MM.1S (cell line): ENCODE results near the gene RHOC.
"Not testable (repeated sequence)": the region's sequence is repeated elsewhere in the genome, so short reads cannot be mapped to it uniquely, and the experiment has no call there.

ENCODE experiments used
- DNase-seq: peaks from one replicate; pipeline ENCODE4 v3.0.0-alpha.2; 2015
- H2AFZ ChIP-seq: fragments of 300-600 bp; sonication (generic); 2 replicates; pipeline ENCODE4 v1.6.0; 2016; ENCODE audit warnings: antibody characterized with exemption, low read length
- H3F3A ChIP-seq: fragments of 300-600 bp; sonication (generic); 2 replicates; pipeline ENCODE4 v1.6.1; 2016; ENCODE audit warnings: mild to moderate bottlenecking, antibody characterized with exemption, low read length, moderate library complexity, mixed read lengths; ENCODE audit not compliant: insufficient read depth
- H3K27ac ChIP-seq: fragments of 300-600 bp; sonication (generic); 2 replicates; pipeline ENCODE4 v1.5.1; 2016; ENCODE audit warnings: mild to moderate bottlenecking, low read length
- H3K27me3 ChIP-seq: fragments of 300-600 bp; sonication (generic); replicated peaks from 2 replicates; pipeline ENCODE4 v1.6.0; 2016; ENCODE audit warnings: low read length; ENCODE audit not compliant: insufficient read depth
- H3K36me3 ChIP-seq: fragments of 300-600 bp; sonication (generic); replicated peaks from 2 replicates; pipeline ENCODE4 v1.6.1; 2016; ENCODE audit warnings: mild to moderate bottlenecking, low read length, mixed read lengths; ENCODE audit not compliant: insufficient read depth
- H3K4me1 ChIP-seq: fragments of 300-600 bp; sonication (generic); 2 replicates; pipeline ENCODE4 v1.6.1; 2016; ENCODE audit warnings: low read length, mixed read lengths
- H3K4me2 ChIP-seq: fragments of 300-600 bp; sonication (generic); 2 replicates; pipeline ENCODE4 v1.6.0; 2016; ENCODE audit warnings: low read depth, low read length
- H3K4me3 ChIP-seq: fragments of 300-600 bp; sonication (generic); 2 replicates; pipeline ENCODE4 v1.5.1; 2016; ENCODE audit warnings: low read length, mixed read lengths
- H3K79me2 ChIP-seq: fragments of 300-600 bp; sonication (generic); 2 replicates; pipeline ENCODE4 v1.6.1; 2016; ENCODE audit warnings: mixed run types, low read length, mixed read lengths
- H3K9ac ChIP-seq: fragments of 300-600 bp; sonication (generic); 2 replicates; pipeline ENCODE4 v1.6.1; 2016; ENCODE audit warnings: low read length, mixed read lengths
- H3K9me2 ChIP-seq: fragments of 300-600 bp; sonication (generic); replicated peaks from 2 replicates; pipeline ENCODE4 v1.6.1; 2016; ENCODE audit warnings: mild to moderate bottlenecking, low read length, mixed read lengths; ENCODE audit not compliant: insufficient read depth
- H3K9me3 ChIP-seq: fragments of 300-600 bp; sonication (generic); replicated peaks from 2 replicates; pipeline ENCODE4 v1.6.1; 2016; ENCODE audit warnings: mild to moderate bottlenecking, low read length, mixed read lengths; ENCODE audit not compliant: insufficient read depth
- H4K20me1 ChIP-seq: fragments of 300-600 bp; sonication (generic); 2 replicates; pipeline ENCODE4 v1.6.1; 2016; ENCODE audit warnings: mild to moderate bottlenecking, low read length, moderate library complexity, mixed read lengths; ENCODE audit not compliant: insufficient read depth
- CTCF ChIP-seq: fragments of 300-600 bp; sonication (generic); IDR thresholded peaks from 2 replicates; pipeline ENCODE4 v1.5.1; 2016; ENCODE audit warnings: antibody characterized with exemption, low read length, mixed read lengths
- EZH2 ChIP-seq: fragments of 300-600 bp; sonication (generic); optimal IDR thresholded peaks from 2 replicates; pipeline ENCODE3; 2017; ENCODE audit warnings: low read depth, mild to moderate bottlenecking, antibody characterized with exemption, low read length, mixed read lengths
- EZH2phosphoT487 ChIP-seq: fragments of 300-600 bp; sonication (generic); IDR thresholded peaks from 2 replicates; pipeline ENCODE4 v1.6.1; 2018; ENCODE audit warnings: antibody characterized with exemption, low read length

Gene RHOC

GRCh38 chr1:112735752-112736151, 28.8 kb upstream of the RHOC start:
- TF ChIP-seq EZH2 (no peak), EZH2phosphoT487 (no peak), CTCF (no peak)
- H3K9ac ChIP-seq: no peak overlapping the region
- no peak overlapping the region for H2AFZ ChIP-seq
- H3K4me3 ChIP-seq: no peak overlapping the region
- H3K9me3 ChIP-seq: no peaks in the 10 kb centered on the region
- H3K4me1 ChIP-seq: no peaks in the 10 kb centered on the region
- no peaks in the 10 kb centered on the region for H3F3A ChIP-seq
- no peak overlapping the region for H3K4me2 ChIP-seq
- DNase-seq: no peak
- no peak overlapping the region for H3K27ac ChIP-seq
- no peaks in the 10 kb centered on the region for H3K9me2 ChIP-seq
- H3K27me3 ChIP-seq: no peaks in the 10 kb centered on the region; the same call in 1 of the 2 replicates
- H3K36me3 ChIP-seq: no peaks in the 10 kb centered on the region
- H4K20me1 ChIP-seq: no peaks in the 10 kb centered on the region
- H3K79me2 ChIP-seq: no peaks in the 10 kb centered on the region

GRCh38 chr1:112731451-112731850, 24.5 kb upstream of the RHOC start:
- Histone ChIP-seq H3F3A (no peaks in the 10 kb centered on the region), H3K9ac (no peak overlapping the region), H3K27ac (no peak overlapping the region), H3K79me2 (no peaks in the 10 kb centered on the region), H3K36me3 (no peaks in the 10 kb centered on the region), H4K20me1 (no peaks in the 10 kb centered on the region), H3K4me2 (no peak overlapping the region), H3K4me1 (no peaks in the 10 kb centered on the region), H3K9me3 (no peaks in the 10 kb centered on the region), H3K9me2 (no peaks in the 10 kb centered on the region), H2AFZ (no peak overlapping the region), H3K4me3 (no peak overlapping the region), H3K27me3 (no peaks in the 10 kb centered on the region; the same call in 1 of the 2 replicates)
- no peak for DNase-seq
- no peak for TF ChIP-seq EZH2phosphoT487
- no peak for TF ChIP-seq CTCF
- TF ChIP-seq EZH2: no peak

- Histone ChIP-seq H3K27me3 (no peaks in the 10 kb centered on the region; the same call in 1 of the 2 replicates), H3K4me1 (no peaks in the 10 kb centered on the region), H3K9me2 (no peaks in the 10 kb centered on the region), H3K4me2 (no peak overlapping the region), H3K9me3 (no peaks in the 10 kb centered on the region), H3F3A (no peaks in the 10 kb centered on the region), H3K79me2 (no peaks in the 10 kb centered on the region), H3K9ac (no peak overlapping the region), H3K27ac (no peak overlapping the region), H2AFZ (no peak overlapping the region), H3K36me3 (no peaks in the 10 kb centered on the region), H4K20me1 (no peaks in the 10 kb centered on the region), H3K4me3 (no peak overlapping the region)
- no peak for DNase-seq
- TF ChIP-seq EZH2 (no peak), CTCF (no peak), EZH2phosphoT487 (no peak)
These were observed 23.0 kb upstream of the RHOC start for GRCh38 chr1:112729909-112730308.

- not testable (repeated sequence) for H3K9ac ChIP-seq, H3K79me2 ChIP-seq, H3K36me3 ChIP-seq, H3K27ac ChIP-seq, H3K4me1 ChIP-seq, H3K9me2 ChIP-seq, H3K27me3 ChIP-seq, H4K20me1 ChIP-seq, H2AFZ ChIP-seq, H3K4me3 ChIP-seq, H3F3A ChIP-seq, H3K4me2 ChIP-seq, H3K9me3 ChIP-seq, DNase-seq
These were observed 22.1 kb upstream of the RHOC start for GRCh38 chr1:112729011-112729410.

- not testable (repeated sequence) for H3K36me3 ChIP-seq, H3K27me3 ChIP-seq, H3K9me3 ChIP-seq, H3K9ac ChIP-seq, H3K4me2 ChIP-seq, DNase-seq, H3K4me1 ChIP-seq, H3K27ac ChIP-seq, H3F3A ChIP-seq, H3K4me3 ChIP-seq, H3K79me2 ChIP-seq, H3K9me2 ChIP-seq, H4K20me1 ChIP-seq, H2AFZ ChIP-seq
These were observed 21.5 kb upstream of the RHOC start for GRCh38 chr1:112728306-112728971.
